Activated T-cell treated with anti-CD3 and anti-CD28 coated beads, Interleukin-2, amount 50 U/mL, for 4 hours (primary cell): ENCODE results near the gene TIMM10. TPM values are rescaled to one million over a fixed set of nuclear protein-coding genes. Genes with fewer than 3 reads are reported as not detected.

Source experiments
- ATAC-seq, 2 donors: fragments of 200-7000 bp; cut with Tn5 transposase; one replicate each; pipeline ENCODE4 v1.10.0; 2021
- DNase-seq: peaks from one replicate; pipeline ENCODE4 v3.0.0-alpha.2; 2020
- H3K27me3 Mint-ChIP-seq: one replicate; pipeline ENCODE4 v1.8.0; 2021; ENCODE audit warnings: low read depth, mixed read lengths
- H3K36me3 Mint-ChIP-seq: one replicate; pipeline ENCODE4 v1.8.0; 2022; ENCODE audit warnings: mixed read lengths; ENCODE audit not compliant: insufficient read depth
- H3K4me1 Mint-ChIP-seq: one replicate; pipeline ENCODE4 v1.8.0; 2021; ENCODE audit warnings: low read depth, mixed read lengths
- H3K4me3 Mint-ChIP-seq: one replicate; pipeline ENCODE4 v1.8.0; 2021; ENCODE audit warnings: mild to moderate bottlenecking, moderate library complexity, mixed read lengths
- H3K9me3 Mint-ChIP-seq: one replicate; pipeline ENCODE4 v1.8.0; 2021; ENCODE audit warnings: mixed read lengths
- total RNA-seq, 3 donors: library from RNA; stranded (reverse); gene quantifications; one replicate each; pipeline ENCODE4 v1.2.1, GENCODE V29; 2021

TIMM10 gene
- total RNA-seq, 3 donors from 2014 or later = 152 to 189 (median 154) TPM

- DNase-seq (no peak), ATAC-seq (no peak)
- Mint-ChIP-seq H3K27me3 (no peaks in the 10 kb centered on the region), H3K9me3 (no peaks in the 10 kb centered on the region), H3K36me3 (peaks cover 9% of the 10 kb centered on the region), H3K4me1 (peaks cover 11% of the 10 kb centered on the region), H3K4me3 (no peak overlapping the region)
Measured at GRCh38 chr11:57523419-57523818, 7.1 kb downstream of the TIMM10 start.

- Mint-ChIP-seq H3K27me3 (no peaks in the 10 kb centered on the region), H3K4me1 (peaks cover 2% of the 10 kb centered on the region), H3K9me3 (no peaks in the 10 kb centered on the region), H3K4me3 (no peak overlapping the region), H3K36me3 (peaks cover 6% of the 10 kb centered on the region)
- ATAC-seq (no peak), DNase-seq (no peak)
Measured at GRCh38 chr11:57521116-57521515, 9.4 kb downstream of the TIMM10 start.

DNA sequence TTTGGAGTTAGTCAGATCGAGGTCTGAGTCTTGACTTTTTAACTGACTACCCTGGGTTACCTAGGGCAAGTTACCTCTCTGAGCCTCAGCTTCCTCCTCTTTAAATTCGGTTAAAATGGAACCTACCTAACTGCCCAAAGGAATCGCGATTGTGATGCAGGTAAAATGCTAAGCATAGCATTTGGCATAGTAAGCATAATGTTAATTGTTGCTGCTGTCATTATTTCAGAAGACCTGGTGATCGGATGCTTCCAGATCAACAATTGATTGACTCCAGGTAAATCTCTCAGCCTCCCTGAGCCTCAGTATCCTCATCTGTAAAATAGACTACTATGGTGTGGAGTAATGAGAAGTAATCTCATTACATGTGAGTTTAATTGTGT, 14.5 kb downstream of the TIMM10 start:
- DNase-seq = no peak
- no peak for ATAC-seq
- peak overlapping the region; percentile 98 for H3K4me3 Mint-ChIP-seq
- H3K27me3 Mint-ChIP-seq = no peaks in the 10 kb centered on the region
- H3K9me3 Mint-ChIP-seq = no peaks in the 10 kb centered on the region
- peaks cover 29% of the 10 kb centered on the region for H3K4me1 Mint-ChIP-seq
- H3K36me3 Mint-ChIP-seq = no peaks in the 10 kb centered on the region

GRCh38 chr11:57515332-57516060, 15.1 kb downstream of the TIMM10 start, which contains the start of gene SLC43A1:
TSS of gene SLC43A1 (minus strand) at chr11:57515702. CDS start at chr11:57514111, 1,591 bp downstream.
- DNase-seq (peak; percentile 19), ATAC-seq (peak; percentile 48 to 49)
- H3K4me1 Mint-ChIP-seq = peaks cover 29% of the 10 kb centered on the region
- H3K9me3 Mint-ChIP-seq = no peaks in the 10 kb centered on the region
- no peaks in the 10 kb centered on the region for H3K27me3 Mint-ChIP-seq
- H3K36me3 Mint-ChIP-seq = no peaks in the 10 kb centered on the region
- H3K4me3 Mint-ChIP-seq = peak within 1 kb of the TSS; percentile 98

- DNase-seq (peak; percentile 43), ATAC-seq (peak; percentile 66 to 68)
- no peaks in the 10 kb centered on the region for H3K27me3 Mint-ChIP-seq
- peak overlapping the region; percentile 98 for H3K4me3 Mint-ChIP-seq
- no peaks in the 10 kb centered on the region for H3K36me3 Mint-ChIP-seq
- H3K4me1 Mint-ChIP-seq = peaks cover 30% of the 10 kb centered on the region
- H3K9me3 Mint-ChIP-seq = no peaks in the 10 kb centered on the region
Measured at GRCh38 chr11:57514538-57515331, 15.8 kb downstream of the TIMM10 start.

- no peaks in the 10 kb centered on the region for H3K27me3 Mint-ChIP-seq
- DNase-seq = peak; percentile 20
- no peaks in the 10 kb centered on the region for H3K36me3 Mint-ChIP-seq
- peaks cover 30% of the 10 kb centered on the region for H3K4me1 Mint-ChIP-seq
- peak; percentile 51 to 52 for ATAC-seq
- H3K9me3 Mint-ChIP-seq = no peaks in the 10 kb centered on the region
- peak overlapping the region; percentile 98 for H3K4me3 Mint-ChIP-seq
Measured at GRCh38 chr11:57513911-57514537, 16.5 kb downstream of the TIMM10 start.

- no peak for DNase-seq
- H3K27me3 Mint-ChIP-seq = no peaks in the 10 kb centered on the region
- ATAC-seq = no peak
- H3K9me3 Mint-ChIP-seq = no peaks in the 10 kb centered on the region
- peak overlapping the region; percentile 98 for H3K4me3 Mint-ChIP-seq
- no peaks in the 10 kb centered on the region for H3K36me3 Mint-ChIP-seq
- peaks cover 30% of the 10 kb centered on the region for H3K4me1 Mint-ChIP-seq
Measured at GRCh38 chr11:57513452-57513795, 17.1 kb downstream of the TIMM10 start.

DNA sequence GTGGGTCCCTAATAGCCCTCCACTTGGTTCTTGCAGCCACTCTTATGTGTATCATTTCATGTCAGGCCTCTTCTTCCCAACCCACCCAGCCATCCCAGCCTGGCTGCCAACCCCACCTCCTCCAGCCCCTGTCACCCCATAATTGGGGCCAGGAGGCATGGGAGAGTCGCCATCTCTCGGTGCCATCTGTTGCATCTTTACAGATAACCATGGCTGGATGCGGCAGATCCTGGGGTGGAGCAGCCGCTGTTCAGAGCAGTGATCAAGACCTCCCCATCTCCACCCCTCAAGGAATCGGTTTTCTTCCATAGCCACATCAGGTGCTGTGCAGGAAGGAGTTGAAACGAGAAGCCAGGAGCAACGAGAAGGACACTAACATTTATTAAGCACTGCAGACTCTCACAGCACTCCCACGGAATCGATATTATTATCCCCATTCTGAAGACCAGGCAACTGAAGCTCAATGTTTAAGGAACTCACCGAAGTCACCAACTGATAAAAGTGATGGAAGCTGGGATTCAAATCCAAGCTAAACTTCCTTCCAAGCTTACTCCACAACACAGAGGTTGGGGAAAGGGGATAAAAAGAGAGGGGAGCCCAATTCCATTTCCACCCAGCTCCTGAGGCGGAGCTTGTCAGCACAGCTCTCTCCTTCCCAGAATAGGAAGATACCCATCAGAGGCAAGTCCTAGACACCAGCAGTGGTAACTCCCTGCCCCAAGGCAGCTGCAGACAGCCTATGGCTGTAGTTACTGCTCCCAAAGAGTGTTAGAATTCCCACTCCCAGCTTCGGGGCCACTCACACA, 17.7 kb downstream of the TIMM10 start:
- no peaks in the 10 kb centered on the region for H3K36me3 Mint-ChIP-seq
- DNase-seq (no peak), ATAC-seq (no peak)
- no peaks in the 10 kb centered on the region for H3K9me3 Mint-ChIP-seq
- no peaks in the 10 kb centered on the region for H3K27me3 Mint-ChIP-seq
- peak overlapping the region; percentile 98 for H3K4me3 Mint-ChIP-seq
- H3K4me1 Mint-ChIP-seq = peaks cover 30% of the 10 kb centered on the region

DNA sequence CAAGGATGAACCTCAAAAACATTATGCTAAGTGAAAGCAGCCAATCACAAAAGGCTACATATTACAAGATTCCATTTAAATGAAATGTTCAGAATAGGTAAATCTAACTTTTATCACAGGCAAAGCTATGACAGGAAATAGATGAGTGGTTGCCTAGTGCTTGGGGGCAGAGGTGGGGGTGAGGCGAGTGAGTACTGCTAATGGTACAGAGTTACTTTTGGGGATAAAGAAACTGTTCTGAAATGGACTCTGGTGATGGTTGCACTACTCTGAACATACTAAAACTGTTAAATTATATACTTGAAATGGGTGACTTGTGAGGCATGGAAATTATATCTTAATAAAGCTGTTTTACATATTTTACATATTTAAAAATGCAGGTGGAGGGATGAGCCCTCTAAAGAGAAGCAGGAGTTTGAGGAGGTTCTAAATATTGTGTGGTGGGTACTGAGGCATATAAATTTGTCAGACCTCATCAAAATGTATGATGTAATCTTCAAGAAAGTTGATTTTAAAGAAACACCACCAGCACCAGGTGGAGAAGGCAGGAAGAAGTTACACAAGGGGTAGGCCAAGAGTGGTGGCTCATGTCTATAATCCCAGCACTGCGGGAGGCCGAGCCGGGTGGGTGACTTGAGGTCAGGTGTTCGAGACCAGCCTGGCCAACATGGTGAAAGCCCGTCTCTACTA, 18.7 kb downstream of the TIMM10 start:
- H3K4me3 Mint-ChIP-seq = no peak overlapping the region

DNA sequence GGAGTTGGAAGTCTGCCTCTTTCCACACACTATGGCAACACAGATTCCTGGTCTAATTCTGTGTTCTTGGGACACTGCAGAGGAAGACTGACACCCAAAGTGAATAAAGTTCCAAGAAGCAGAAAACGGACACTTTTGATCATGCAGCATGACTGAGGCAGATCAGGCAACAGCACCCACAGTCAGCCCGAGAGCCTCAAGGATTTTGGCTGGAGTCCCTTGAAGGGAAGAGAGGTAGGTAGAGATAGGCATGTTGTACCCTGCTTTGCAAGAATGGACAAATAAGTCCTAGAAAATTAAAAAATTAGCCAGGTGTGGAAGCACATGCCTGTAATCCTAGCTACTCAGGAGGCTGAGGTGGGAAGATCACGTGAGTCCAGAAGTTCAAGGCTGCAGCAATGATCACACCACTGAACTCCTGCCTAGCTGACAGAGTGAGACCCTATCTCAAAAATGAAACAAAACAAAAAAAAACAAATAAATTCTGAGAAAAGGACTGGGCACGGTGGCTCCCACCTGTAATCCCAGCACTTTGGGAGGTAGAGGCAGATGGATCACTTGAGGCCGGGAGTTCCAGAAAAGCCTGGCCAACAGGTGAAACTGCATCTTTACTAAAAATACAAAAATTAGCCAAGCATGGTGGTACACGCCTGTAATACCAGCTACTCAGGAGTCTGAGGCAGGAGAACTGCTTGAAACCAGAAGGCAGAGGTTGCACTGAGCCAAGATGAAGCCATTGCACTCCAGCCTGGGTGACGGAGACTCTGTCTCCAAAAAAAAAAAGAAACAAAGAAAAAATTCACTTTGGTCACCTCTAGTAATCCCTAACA, 22.0 kb downstream of the TIMM10 start:
- H3K9me3 Mint-ChIP-seq = no peaks in the 10 kb centered on the region
- ATAC-seq = no peak
- DNase-seq = no peak
- H3K27me3 Mint-ChIP-seq = no peaks in the 10 kb centered on the region
- H3K36me3 Mint-ChIP-seq = peaks cover 4% of the 10 kb centered on the region
- H3K4me3 Mint-ChIP-seq = no peak overlapping the region
- H3K4me1 Mint-ChIP-seq = peaks cover 21% of the 10 kb centered on the region

More for the DNA sequence above, 18.7 kb downstream of the TIMM10 start:
- Mint-ChIP-seq H3K36me3 (no peaks in the 10 kb centered on the region), H3K9me3 (no peaks in the 10 kb centered on the region), H3K4me1 (peaks cover 30% of the 10 kb centered on the region), H3K27me3 (no peaks in the 10 kb centered on the region)
- ATAC-seq = no peak
- no peak for DNase-seq

DNA sequence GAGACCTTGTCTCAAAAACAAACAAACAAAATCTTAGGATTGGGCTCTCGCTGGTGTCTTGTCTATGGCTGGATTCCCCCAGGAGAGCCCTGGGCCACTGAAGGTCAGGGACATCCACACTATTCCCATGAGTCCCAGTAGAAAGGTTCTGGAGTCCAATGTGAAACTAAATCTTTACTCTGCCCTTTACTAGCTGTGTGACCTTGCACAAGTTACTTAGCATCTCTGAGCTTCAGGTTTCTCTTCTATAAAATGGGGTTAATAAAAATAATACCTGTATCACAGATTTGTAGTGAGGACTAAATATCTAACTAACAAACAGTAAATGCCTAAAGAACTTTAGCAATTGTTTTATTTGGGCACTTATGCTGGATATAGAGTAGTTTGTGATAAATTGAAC, 24.0 kb downstream of the TIMM10 start:
- ATAC-seq (no peak), DNase-seq (no peak)
- H3K9me3 Mint-ChIP-seq = no peaks in the 10 kb centered on the region
- peaks cover 2% of the 10 kb centered on the region for H3K4me1 Mint-ChIP-seq
- H3K27me3 Mint-ChIP-seq = no peaks in the 10 kb centered on the region
- H3K36me3 Mint-ChIP-seq = peaks cover 4% of the 10 kb centered on the region
- H3K4me3 Mint-ChIP-seq = no peak overlapping the region

DNA sequence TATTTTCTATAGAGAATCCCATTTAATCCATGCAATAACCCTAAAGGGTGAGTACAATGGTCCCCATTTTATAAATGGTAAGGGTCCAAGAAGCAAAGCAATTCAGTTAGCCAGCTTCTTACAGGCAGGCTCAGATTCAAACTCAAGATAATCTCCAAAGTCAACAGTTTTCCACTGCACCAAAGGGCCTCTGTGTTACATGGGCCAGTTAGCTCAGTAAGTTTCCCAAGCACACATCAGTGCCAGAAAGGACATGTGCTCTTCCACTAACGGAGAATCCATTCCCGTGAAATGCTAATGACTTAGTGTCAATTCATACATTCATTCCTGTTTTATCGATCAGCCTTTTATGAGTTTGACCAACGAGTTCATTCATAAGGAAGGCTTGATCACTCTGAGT, 26.0 kb downstream of the TIMM10 start:
- Mint-ChIP-seq H3K9me3 (no peaks in the 10 kb centered on the region), H3K4me3 (no peak overlapping the region), H3K36me3 (peaks cover 11% of the 10 kb centered on the region), H3K4me1 (no peaks in the 10 kb centered on the region), H3K27me3 (no peaks in the 10 kb centered on the region)
- ATAC-seq = no peak
- no peak for DNase-seq

GRCh38 chr11:57502870-57503269, 27.7 kb downstream of the TIMM10 start:
- ATAC-seq (no peak), DNase-seq (no peak)
- Mint-ChIP-seq H3K4me1 (no peaks in the 10 kb centered on the region), H3K27me3 (no peaks in the 10 kb centered on the region), H3K9me3 (no peaks in the 10 kb centered on the region), H3K4me3 (no peak overlapping the region), H3K36me3 (peaks cover 20% of the 10 kb centered on the region)
